ENCODE measurements around the gene SNAI3.

The SNAI3 gene

DNA sequence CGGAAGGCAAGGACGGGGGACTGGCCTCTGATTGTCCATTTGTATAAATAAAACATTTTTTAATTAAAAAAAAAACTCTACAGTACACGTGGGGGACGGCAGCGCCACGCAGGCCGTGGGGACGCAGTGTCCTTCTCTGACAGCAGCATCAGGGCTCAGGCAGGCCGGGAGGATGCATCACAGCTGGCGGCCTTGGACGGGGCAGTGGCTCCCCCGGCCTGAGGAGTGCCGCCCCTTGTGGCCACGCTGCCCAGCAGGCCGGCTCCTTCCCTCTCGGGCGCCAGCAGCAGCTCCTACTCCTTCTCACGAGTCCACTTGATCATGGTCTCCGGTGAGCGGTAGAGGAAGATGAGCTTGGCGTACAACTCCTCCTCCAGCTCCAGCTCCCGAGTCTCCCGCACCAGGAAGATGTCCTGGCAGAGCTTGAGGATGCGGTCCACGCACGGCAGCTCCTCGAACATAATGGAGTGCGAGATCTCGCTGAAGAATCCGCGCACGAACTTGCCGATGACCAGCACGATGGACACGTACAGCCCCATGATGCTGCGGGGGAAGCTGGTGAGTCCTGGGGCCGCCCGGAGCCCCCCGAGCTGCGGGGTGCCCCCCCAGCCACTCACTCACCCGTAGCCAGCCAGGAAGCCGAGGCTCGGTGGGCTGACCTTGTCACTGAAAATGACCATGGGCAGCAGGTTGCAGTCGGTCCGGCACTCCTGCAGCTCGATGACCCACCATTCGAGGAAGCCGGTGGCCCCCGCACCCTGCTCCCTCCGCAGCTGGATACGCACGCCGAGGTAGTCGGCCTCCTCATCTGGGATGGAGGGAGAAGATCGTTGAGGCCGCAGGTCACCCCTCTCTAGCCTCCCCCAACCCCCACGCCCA, 29.2 kb upstream of the SNAI3 start:
- no peak for DNase-seq (ENCODE audit: low spot score)
- TF ChIP-seq, protein P1, sequence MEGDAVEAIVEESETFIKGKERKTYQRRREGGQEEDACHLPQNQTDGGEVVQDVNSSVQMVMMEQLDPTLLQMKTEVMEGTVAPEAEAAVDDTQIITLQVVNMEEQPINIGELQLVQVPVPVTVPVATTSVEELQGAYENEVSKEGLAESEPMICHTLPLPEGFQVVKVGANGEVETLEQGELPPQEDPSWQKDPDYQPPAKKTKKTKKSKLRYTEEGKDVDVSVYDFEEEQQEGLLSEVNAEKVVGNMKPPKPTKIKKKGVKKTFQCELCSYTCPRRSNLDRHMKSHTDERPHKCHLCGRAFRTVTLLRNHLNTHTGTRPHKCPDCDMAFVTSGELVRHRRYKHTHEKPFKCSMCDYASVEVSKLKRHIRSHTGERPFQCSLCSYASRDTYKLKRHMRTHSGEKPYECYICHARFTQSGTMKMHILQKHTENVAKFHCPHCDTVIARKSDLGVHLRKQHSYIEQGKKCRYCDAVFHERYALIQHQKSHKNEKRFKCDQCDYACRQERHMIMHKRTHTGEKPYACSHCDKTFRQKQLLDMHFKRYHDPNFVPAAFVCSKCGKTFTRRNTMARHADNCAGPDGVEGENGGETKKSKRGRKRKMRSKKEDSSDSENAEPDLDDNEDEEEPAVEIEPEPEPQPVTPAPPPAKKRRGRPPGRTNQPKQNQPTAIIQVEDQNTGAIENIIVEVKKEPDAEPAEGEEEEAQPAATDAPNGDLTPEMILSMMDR (IDR thresholded peaks at IDR 0.05; ENCODE audit: extremely low read depth, missing control alignments), result no peak

DNA sequence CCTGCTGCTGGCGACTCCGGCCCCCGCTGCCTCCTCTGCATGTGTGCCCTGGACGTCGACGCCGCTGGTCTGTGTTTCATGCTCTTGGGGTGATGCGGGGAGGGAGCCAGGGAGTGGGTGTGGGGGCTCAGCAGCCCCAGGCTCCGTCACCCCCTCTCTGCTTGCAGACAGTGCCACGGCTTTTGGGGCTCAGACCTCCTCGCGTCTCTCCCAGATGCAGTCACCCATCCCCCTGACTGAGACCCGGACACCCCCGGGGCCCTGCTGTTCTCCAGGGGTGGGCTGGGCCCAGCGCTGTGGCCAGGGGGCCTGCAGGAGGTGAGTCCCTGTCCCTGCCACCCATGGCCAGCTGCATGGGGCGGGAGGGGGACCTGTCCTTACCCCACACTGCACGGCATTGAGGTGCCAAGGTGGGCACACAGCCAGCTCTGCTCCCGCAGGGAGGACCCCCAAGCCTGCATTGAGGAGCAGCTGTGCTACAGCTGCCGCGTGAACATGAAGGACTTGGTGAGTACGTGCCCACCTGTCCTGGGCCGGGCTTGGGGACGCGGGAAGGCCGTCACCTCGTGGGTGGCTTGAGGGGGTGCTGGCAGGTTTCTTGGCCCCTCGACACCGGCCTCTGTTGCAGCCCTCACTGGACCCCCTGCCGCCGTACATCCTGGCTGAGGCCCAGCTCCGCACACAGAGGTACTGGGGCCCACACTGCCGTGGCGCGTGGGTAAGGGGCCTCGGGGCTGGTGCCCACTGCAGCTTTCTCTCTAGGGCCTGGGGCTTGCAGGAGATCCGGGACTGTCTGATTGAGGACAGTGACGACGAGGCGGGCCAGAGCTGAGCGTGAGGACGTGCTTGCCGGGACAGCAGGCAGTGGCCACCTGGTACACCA, 28.4 kb upstream of the SNAI3 start:
- no peak for DNase-seq (ENCODE audit: low spot score)
- TF ChIP-seq, protein P1 (IDR thresholded peaks at IDR 0.05; ENCODE audit: extremely low read depth, missing control alignments), result no peak

DNA sequence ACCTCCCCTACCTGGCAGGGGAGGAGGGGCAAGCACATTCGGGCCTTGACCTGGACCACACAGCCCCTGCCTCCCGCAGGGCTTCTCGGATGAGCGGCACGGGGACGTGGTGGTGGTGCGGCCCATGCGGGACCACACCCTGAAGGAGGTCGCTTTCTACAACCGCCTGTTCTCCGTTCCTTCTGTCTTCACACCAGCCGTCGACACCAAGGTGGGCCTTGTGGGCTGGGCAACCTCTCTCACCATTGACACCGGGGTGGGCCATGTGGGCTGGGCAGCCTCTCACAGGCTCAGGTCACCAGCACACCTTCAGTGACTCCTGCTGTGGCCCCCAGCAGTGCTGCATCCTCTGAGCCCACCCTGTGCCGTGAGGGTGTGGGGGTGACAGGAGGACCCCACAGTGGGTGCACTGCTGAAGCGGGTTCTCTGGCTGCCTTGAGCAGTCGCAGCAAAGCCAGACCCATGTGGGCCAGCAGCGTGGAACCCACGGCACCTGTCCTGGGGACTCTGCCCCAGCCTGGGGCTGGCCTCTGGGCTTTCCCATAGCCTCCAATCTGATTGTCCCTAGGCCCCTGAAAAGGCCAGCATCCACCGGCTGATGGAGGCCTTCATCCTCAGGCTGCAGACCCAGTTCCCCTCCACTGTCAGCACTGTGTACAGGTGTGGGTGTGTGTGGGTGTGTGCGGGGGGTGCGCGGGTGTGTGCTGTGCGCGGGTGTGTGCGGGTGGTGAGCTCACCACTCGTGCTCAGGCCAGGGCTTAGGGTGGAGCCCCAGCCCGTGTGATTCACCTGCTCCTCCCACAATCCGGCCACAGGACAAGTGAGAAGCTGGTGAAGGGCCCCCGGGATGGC, 27.5 kb upstream of the SNAI3 start:
- DNase-seq (ENCODE audit: low spot score), result no peak
- TF ChIP-seq, protein P1 (IDR thresholded peaks at IDR 0.05; ENCODE audit: extremely low read depth, missing control alignments), result no peak

DNA sequence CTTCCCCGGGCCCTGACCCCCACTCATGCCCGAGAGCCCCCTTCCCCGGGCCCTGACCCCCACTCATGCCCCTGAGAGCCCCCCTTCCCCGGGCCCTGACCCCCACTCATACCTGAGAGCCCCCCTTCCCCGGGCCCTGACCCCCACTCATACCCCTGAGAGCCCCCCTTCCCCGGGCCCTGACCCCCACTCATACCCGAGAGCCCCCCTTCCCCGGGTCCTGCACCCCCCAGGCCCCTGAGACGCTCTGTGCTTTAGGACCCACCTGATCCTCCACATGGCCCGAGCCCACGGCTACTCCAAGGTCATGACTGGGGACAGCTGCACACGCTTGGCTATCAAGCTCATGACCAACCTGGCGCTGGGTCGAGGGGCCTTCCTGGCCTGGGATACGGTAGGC, 26.7 kb upstream of the SNAI3 start:
- TF ChIP-seq, protein P1 (IDR thresholded peaks at IDR 0.05; ENCODE audit: extremely low read depth, missing control alignments), result no peak
- no peak for DNase-seq (ENCODE audit: low spot score)

DNA sequence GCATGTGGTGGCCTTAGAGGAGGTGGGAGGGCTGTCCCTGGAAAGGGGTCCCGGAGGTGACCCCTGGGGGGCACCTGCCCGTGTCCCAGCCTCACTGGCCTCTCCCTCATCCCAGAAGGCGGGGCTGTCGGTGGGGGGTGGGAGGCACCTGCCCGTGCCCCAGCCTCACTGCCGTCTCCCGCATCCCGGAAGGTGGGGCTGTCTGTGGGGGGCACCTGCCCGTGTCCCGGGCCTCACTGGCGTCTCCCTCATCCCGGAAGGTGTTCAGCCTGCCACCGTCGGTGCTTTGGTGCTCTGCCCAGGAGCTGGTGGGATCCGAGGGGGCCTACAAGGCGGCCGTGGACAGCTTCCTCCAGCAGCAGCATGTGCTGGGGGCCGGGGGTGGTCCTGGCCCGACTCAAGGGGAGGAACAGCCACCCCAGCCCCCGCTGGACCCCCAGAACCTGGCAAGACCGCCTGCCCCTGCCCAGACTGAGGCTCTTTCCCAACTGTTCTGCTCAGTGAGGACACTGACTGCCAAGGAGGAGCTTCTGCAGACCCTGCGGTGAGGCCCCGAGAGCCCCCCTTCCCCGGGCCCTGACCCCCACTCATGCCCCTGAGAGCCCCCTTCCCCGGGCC, 26.2 kb upstream of the SNAI3 start:
- TF ChIP-seq, protein P1 (IDR thresholded peaks at IDR 0.05; ENCODE audit: extremely low read depth, missing control alignments), result no peak
- no peak for DNase-seq (ENCODE audit: low spot score)

DNA sequence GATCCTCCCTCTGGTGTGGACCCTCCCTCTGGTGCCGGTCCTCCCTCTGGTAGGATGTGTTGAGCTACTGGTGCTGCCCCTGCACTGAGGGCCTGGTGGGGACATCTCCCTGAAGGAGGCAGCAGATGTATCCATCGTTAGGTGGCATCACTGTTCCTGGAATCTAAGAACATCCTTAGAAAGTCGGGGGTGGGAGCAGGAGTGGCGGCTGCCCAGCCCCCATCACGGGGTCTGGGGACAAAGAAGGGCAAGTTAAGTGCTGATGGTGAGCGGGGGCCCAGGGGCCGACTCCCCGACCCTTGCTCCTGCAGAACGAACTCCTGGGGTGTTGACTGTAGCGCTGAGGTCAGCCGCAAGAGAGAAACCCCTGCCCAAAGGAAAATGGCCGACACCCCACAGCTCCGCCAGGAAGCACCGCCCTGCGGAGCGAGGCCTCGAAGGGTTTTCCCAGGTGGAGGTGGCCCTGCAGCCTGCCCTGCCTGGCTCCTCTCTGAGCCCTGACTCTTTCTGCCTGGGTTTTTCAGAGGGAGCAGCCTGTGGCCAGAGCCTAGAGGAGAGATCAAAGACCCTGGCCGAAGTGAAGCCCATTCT, 25.5 kb upstream of the SNAI3 start:
- no peak for DNase-seq (ENCODE audit: low spot score)
- TF ChIP-seq, protein P1 (IDR thresholded peaks at IDR 0.05; ENCODE audit: extremely low read depth, missing control alignments), result no peak

Data from GM20000 (cell line).